Eye (tissue), 1 donor: ENCODE data around the gene KCNJ8.
"Not testable (repeated sequence)": the region's sequence is repeated elsewhere in the genome, so short reads cannot be mapped to it uniquely, and the experiment has no call there.

Experiments
- DNase-seq: peaks from one replicate; pipeline ENCODE4 v3.0.0-alpha.2; 2015

The KCNJ8 gene

DNA sequence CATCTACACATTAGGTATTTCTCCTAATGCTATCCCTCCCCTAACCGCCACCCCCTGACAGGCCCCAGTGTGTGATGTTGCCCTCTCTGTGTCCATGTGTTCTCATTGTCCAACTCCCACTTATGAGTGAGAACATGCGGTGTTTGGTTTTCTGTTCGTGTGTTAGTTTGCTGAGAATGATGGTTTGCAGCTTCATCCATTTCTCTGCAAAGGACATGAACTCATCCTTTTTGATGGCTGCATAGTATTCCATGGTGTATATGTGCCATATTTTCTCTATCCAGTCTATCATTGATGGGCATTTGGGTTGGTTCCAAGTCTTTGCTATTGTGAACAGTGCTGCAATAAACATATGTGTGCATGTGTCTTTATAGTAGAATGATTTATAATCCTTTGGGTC, 8.2 kb upstream of the KCNJ8 start:
- DNase-seq = not testable (repeated sequence)

DNA sequence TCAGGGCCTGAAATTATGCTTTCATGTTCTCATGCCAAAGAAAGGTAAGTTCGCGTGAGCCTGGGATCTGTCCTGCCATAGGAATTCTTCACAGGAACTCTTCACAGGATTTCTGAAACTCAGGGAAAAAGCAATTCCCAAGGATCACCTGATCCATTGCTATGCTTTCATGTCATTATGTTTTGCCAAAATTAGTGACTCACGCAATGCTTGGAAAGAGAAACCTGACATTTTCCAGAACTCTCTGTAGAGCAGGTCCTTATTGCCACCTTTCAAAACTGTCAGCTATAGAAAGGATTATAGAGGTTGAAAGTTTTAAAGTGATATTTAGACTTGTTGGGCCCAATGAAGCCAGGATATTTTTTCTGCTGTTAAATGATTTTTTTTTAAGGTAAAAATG, 6.3 kb upstream of the KCNJ8 start:
- no peak for DNase-seq

DNA sequence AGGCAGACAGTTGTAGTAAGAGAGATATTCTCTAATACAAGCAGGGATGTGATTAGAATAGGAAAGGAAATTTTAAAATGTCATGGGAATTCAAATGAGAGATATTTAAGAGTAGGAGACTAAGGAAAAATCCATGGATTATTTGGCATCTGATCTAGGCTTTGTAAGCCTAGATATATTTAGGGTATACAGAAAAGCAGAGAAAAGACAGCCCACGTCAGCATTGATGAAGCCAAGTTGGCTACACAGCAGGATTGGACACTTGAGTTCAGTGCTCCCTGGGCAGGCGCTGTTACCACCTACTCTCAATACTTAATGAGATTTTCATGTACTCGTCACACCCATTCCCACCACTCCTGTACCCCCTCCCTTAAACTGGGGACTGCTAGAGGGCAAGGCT, 1.7 kb upstream of the KCNJ8 start:
- no peak for DNase-seq

DNA sequence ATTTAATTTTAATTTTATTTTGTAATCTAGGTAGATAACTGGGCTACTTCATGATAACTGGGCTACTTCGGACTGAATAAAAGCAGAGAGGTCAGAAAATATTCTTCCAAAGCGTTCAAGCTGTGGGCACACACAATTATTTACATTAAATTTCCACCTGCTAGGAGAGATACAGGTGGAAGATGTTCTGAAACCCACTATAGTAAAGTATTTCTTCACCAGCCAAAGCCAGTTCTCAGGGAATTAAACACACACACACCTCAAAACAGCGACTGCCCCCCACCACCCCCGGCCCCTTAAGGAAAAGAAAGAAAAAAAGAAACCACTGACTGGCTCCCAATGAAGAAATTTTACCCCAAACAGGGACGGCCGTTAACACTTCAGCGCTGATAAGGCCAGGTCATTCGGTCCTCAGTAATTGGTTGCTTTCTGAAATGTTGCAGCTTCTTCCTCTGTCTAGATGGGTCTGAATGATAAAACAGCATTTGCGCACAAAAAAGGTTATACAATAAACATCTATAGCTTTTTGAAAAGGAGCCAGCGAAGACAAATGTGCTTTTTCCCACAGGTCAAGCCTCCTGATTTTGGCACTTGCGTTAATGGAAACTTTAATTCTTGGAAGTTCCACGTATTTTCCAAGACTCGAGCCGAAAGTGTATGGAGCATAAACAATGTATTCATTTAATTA, 771 bp upstream of the KCNJ8 start:
- DNase-seq = peak; percentile 11

DNA sequence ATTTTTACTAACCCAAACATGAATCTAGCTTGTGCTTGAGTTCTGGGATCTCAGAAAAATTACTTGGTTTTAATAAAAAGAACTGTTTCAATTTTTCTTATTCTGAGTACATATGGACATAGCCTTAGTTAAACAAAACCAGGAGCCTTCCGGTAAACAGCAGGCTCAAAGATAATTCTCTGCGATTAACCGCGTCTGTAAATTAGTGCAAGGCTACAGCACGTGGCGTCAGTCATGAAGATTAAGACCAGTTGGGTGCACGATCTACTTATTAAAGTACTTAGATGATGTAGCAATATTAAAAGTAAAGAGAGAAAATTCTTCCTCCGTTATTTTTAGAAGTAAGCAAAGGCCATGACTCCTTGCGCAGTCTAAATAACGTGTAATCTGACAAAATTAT, 700 bp downstream of the KCNJ8 start:
- peak; percentile 61 for DNase-seq

DNA sequence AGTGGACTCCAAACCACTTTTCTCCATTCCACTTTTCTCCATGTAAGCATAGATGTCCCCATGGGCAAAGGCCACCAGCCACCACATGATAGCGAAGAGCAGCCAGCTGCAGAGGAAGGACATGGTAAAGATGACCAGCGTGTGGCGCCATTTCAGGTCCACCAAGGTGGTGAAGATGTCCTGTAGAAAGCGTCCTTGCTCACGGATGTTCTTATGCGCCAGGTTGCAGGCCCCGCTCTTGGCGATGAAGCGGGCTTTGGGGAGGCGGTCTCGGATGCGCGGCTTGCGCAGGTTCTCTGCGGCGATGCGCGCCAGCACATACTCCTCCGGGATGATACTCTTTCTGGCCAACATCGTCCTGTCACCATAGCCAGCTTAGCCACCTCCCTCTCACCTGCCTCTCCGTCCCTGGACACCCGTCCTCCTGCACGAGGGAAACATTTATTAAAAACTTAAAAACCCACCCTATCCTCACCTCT, 1.2 kb downstream of the KCNJ8 start:
- peak; percentile 70 for DNase-seq

DNA sequence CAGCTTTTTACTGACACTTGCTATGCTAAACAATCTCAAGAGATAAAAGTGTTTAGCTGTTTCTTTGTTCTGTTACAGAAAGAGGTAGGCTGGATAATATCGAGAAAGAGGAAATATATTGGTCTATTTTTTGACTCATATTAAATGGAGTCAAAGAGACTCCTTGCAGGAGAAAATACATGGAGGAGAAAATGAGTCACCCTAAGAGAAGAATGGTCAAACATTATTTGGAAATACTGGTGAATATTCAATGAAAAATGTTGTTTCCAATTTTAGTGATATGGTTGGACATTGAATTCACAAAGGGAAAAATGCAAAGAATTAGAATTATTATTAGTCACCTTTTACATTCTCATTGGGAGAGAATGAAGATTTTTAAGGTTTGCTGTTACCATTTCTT, 3.2 kb downstream of the KCNJ8 start:
- DNase-seq = no peak

DNA sequence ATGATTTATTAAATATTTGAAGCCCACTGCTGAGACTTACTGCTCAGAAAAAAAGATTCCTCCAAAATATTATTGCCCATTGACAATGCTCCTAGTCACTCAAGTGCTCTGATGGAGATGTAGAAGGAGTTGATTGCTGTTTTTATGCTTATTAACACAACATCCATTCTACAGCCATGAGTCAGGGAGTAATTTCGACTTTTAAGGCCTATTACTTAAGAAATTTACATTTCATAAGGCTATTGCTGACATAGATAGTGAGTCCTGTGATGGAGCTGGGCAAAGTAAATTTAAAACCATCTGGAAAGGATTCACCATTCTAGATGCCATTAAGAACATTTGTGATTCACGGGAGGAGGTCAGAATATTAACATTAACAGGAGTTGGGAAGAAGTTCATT, 5.2 kb downstream of the KCNJ8 start:
- DNase-seq = no peak

DNA sequence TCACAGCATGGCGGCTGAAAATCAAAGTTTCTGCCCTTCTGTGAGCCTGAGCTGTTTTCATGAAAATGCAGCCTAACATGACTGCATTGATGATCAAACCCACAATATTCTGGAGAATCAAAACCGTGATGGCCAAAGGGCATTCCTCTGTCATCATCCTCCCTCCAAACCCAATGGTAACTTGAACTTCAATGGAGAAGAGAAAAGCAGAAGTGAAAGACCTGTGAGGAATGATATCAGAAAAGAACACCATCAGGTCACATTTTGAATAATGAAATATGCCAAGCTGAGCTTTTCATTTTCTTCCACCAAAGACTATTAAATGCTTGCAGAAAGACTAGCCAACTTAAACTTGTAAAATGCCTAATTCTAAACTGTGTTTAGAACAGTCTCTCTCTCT, 8.1 kb downstream of the KCNJ8 start:
- DNase-seq = no peak

DNA sequence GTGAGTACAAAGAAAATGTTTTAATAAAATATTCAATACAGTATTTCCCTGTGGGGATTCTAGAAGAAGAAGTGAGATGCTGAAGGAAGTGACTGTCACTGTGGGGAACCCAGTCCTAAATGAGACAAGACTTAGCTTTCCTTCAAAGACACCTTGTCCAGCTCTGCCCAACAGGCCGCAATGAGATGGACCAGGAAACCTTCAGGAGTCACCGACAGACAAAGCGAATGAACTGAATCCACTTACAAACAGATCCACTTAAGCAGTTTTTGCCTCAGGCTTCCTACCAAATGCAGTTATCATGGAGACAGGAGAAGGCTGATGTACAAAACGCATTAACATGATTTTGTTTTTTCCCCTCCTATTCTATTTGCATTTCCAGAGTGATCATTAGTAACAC, 9.6 kb downstream of the KCNJ8 start:
- DNase-seq = no peak

DNA sequence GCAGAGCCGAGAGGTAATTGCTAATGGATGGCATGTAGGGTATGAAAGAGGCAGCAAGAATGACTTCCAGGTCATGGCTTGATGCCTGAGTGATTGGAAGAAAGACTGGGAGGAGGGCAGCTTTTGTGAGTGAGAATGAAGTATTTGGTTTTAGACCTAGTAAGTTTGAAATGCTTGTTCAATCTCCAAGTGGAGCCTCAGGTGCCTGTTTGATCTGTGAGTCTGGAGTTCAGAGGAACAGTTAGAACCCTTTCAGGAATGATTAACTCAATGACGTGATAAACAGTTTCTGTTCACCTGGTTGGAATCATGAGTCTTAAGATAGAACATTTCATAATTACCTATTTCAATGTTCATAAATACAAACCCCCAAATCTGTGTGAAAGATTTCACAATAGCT, 10.4 kb downstream of the KCNJ8 start:
- DNase-seq = no peak

DNA sequence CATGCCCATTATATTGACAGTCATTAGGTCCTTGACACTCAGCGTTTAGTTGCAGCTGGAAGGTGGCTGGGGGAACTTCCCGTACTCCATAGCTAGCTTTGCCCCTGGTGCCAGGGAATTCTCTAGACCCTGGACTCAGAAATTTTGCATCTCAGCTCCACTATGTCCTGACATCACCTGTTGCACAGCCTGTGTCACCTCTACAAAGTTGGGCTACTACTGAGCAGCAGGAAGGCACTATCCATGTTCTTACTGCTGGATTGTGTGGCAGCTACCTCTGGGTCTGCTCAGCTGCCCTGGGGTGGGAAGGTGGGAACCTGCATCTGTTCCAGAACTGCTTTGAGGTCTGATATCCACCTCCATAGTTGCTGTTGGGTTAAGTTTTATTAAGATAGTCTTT, 11.0 kb downstream of the KCNJ8 start:
- no peak for DNase-seq

DNA sequence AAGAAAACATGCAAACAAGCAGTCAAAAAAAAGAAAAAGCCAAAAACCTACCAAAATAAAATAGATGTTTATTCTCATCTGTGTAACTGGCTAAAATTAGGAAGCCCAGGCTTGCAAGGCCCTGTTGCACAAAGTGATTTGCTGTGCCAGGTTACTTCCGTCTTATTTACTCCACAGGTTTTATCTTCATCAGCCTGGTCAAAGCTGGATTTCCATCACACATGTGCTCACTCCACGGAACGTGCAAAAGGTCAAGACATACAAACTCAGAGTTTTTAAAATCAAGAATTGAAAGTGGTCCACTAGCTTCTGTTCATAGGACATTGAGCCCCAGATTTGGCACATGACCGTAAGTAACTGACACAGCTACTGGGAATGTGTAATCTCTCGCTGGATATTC, 14.8 kb downstream of the KCNJ8 start:
- DNase-seq = no peak

DNA sequence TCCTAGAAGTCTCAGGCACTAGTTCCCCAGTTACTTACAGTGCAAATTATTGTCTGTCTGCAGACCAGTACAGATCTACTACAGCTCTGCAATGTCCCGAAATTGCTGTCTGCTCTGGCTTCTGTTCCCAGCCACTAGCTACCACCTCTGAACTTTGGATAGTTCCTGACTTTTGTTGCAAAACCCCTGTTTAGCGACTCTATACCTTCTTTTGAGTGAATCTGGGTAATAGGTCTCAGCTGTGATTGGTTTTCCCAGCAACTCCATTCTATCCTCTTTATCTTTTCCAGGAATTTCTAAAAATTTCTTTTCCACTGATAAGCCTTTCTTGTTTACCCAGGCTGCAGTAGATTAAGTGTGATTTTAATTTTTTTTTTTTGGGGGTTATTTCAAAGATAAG, 16.8 kb downstream of the KCNJ8 start:
- no peak for DNase-seq

DNA sequence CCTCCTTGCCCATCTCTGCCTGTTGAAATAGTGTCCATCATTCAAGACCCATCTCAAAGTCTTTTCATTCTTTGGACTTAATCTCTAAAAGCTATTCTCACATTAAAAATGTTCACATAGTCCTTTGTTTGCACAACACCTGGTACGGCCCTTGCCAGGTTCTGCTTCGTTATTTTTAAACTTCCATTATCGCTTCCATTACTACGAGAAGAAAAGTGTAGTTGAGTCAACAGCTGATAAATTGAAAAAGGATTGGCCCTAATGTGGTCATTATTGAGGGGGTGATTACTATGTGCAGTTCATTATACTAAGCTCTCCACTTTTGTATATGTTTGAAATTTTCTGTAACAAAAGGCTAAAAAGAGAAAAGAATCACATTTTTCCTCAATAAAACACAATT, 17.8 kb downstream of the KCNJ8 start:
- DNase-seq = no peak

DNA sequence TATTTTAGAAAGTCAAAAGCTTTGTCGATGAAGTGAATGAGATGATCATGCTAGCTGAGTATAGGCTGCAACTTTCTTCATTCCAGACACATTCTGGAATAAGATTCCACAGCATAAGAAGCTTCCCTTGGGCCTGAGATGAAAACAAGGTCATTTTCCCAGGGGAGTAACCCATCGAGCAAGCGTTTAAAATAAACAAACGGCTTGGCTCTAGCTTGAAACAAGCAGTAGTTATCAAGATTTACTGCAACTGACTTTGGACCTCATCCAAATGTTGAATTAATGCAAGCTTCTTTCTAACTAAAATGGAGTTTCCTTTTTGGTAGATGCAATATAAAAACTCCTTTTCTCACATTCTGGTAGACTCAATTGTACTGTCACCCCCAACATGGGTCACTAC, 23.0 kb downstream of the KCNJ8 start:
- no peak for DNase-seq

DNA sequence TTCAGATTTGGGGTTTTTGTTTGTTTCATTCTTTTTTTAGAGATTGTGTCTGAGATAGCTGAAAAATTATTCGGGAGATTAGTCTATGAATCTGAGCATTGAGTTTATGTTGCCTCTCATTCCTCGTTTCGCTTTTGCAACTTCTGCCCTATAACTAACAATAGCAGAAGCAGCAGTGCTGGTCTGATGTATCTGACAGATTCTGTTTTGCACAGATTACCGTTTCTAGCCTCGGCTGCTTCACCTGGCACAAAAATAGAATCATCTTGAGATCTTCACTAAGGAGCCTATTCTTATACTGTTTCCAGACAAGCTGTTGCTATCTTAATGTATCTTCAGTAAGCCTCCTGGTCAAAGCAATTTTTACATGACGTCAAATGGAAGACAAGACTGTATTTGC, 29.2 kb downstream of the KCNJ8 start:
- no peak for DNase-seq

DNA sequence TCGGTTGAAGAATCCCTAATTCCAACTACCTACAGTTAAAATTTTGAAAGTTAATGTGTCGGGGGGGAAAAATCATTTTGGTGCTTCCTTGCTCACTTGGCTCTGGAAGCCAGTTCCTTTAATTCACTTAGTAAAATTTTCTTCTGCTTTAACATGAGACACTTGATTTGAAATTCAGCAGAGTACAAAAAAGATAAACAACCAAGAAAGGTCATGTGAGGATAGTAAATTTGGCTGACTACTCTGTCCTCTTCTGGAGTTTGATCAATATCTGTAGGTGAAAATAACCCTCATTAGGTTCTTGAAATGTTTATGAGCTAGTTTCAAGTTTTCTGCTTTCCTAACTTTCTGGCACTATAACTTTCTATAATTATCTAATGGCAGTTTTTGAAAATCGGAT, 43.4 kb downstream of the KCNJ8 start:
- DNase-seq = no peak

DNA sequence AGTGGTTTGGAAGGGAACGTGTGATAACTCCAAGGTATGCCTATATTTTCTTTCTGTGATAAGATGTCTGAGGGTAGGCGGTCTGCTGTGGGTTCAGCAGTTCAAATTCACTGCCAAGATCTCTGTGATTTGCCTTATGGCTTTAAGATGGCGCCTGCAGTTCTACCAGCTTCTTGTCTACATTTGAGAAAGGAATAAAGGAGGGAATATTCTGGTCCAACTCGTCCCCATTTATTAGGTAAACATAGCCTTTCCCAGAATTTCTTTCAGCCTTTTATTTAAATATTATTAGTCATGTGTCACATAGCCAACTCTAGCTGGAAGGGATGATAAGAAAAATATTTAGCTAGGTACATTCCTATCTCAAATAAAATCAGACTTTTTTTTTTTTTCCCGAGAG, 48.8 kb downstream of the KCNJ8 start:
- peak; percentile 1 for DNase-seq

DNA sequence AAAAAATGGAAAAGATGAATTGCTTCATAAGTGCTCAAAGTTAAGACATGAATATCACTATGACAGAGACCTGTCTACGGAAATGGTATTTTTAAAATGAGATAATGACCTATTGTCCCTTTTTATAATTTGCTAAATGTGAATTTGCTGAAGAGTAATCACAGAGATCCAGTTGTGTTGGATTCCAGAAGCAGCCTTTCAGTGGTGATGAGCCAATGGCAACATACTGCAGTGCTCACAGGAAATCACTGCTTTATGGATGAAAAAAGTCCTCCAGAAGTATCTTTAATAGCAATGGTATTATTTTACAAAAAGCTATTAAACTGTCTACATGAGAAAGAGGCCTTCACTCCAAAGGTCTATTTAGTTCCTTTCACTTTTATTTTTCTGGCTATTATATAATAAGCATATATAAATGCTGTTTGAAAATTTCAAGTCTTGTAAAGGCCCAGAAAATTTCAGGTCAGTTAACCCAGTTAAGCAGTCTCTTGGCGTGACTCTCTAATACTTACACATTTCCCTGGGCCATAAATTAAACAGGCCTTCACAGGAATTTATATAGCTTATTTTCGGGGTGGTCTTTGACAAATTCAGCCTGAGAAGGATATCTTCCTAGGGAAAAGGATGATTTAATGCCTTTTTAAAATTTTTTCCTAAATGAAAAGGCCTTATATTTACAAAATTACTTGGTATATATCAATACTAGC, 55.4 kb downstream of the KCNJ8 start:
- DNase-seq = no peak

DNA sequence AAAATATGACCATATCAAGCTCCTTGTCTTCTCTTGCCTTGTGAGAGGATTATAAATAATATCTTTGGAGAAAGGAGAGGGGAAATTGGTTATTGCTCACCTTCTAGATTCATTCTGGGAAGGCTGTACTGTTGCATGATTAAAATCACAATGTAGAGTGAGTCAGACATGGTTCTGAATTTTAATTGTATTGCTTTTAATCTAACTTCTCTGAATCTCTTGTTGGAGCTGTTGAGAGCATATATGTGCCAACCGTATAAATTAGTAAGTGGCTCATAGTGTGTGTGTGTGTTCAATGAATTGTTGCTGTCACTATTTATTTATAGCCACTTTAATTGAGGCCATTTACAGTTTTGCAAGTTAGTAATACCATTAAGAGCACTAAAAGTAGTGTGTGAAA, 56.1 kb downstream of the KCNJ8 start:
- DNase-seq = no peak

DNA sequence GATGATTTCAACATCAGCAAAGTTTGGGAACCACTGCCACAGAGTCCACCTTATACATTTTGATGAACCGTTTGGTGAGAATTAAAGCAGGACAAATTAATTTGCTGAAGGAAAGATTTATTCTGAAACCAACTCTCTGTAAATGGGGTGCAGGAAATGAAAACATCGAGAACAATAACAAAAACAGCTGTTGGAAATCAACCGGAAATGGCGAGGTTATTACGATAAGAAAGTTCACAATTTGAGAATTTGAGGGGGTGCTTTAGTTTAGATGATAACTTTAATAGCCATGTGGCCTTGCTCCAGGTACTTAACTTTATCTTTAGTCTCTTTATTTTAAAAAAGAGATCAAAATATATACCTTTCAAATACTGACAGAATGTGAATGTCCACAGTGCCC, 56.7 kb downstream of the KCNJ8 start:
- DNase-seq = no peak

DNA sequence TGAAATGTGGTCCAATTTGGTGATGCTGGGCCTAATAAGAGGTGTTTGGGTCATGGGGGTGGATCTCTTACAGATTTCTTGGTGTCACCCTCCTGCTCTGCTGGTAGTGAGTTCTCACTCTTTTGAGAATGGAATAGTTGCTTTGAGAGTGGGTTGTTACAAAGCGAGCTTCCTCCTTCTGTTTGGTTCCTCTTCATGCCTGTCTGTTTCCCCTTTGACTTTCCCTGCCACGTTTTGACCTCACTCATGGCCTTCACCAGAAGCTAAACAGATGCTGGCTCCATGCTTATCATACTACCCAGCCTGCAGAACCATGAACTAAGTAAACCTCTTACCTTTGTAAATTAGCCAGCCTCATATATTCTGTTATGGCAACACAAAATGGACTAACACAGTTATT, 59.1 kb downstream of the KCNJ8 start:
- DNase-seq = no peak
